GM23338 (cell line): ENCODE data around the gene DHDDS.

Source experiments
- EZH2 ChIP-seq: fragments of 200-600 bp; sonication (generic); IDR thresholded peaks from one replicate; pipeline ENCODE4 v1.8.0; 2017; ENCODE audit warnings: antibody characterized with exemption, mild to moderate bottlenecking, low read depth; ENCODE audit not compliant: unreplicated experiment
- EZH2phosphoT487 ChIP-seq: fragments of 200-600 bp; sonication (generic); IDR thresholded peaks from one replicate; pipeline ENCODE4 v1.8.1; 2018; ENCODE audit warnings: antibody characterized with exemption; ENCODE audit not compliant: unreplicated experiment
- POLR2AphosphoS5 ChIP-seq: IDR thresholded peaks from 2 replicates; pipeline ENCODE4 v1.6.1; 2016; ENCODE audit warnings: antibody characterized with exemption, low read depth
- TF ChIP-seq, protein P1 (sequence below), 2 experiments: fragments of 200-600 bp in 1 of 2; sonication (generic) in 1 of 2; conservative IDR thresholded peaks; 2 replicates each; pipeline versions ENCODE4 v1.5.1 to v1.6.1; 2016 to 2017; ENCODE audit warnings: antibody characterized with exemption in 2 of 2, low read depth in 2 of 2, mild to moderate bottlenecking in 2 of 2, moderate library complexity in 1 of 2

DNA sequence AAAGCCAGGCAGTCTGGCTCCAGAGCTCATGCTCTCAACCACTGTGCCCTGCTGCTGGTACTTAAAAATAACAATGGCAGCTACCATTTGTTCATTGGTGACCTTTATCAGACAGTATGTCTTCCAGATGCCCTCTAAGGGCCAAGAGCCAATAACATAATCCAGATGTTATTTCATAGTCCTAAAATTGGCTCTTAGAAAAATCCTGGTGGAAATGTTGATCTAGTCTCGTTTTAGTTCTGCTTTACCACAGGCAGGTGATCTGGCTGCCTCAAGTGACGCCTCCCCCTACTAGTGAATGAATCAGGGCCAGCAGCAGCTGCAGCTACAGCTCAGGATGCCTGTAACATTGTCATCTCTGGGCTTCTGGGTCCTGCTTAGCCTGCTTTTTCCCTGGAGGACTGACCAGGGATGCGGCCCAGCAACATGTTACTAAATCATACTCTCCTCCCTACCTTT, 27.5 kb downstream of the DHDDS start:
- TF ChIP-seq, protein P1, sequence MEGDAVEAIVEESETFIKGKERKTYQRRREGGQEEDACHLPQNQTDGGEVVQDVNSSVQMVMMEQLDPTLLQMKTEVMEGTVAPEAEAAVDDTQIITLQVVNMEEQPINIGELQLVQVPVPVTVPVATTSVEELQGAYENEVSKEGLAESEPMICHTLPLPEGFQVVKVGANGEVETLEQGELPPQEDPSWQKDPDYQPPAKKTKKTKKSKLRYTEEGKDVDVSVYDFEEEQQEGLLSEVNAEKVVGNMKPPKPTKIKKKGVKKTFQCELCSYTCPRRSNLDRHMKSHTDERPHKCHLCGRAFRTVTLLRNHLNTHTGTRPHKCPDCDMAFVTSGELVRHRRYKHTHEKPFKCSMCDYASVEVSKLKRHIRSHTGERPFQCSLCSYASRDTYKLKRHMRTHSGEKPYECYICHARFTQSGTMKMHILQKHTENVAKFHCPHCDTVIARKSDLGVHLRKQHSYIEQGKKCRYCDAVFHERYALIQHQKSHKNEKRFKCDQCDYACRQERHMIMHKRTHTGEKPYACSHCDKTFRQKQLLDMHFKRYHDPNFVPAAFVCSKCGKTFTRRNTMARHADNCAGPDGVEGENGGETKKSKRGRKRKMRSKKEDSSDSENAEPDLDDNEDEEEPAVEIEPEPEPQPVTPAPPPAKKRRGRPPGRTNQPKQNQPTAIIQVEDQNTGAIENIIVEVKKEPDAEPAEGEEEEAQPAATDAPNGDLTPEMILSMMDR (conservative IDR thresholded peaks at IDR 0.05; ENCODE audit: low read depth in 2 of 2), result no peak
- no peak for TF ChIP-seq EZH2phosphoT487
- TF ChIP-seq POLR2AphosphoS5, result no peak
- TF ChIP-seq EZH2, result no peak
